Astrocyte (in vitro differentiated cells and primary cell): Measurements from ENCODE around the gene S100G.

Source experiments
- CTCF ChIP-seq: IDR thresholded peaks from 2 replicates; pipeline ENCODE4 v1.5.1; 2011; ENCODE audit warnings: low read depth, mild to moderate bottlenecking, inconsistent platforms, low read length, moderate library complexity; ENCODE audit not compliant: insufficient read depth
- EZH2 ChIP-seq: IDR thresholded peaks from 2 replicates; pipeline ENCODE4 v1.6.1; 2012; ENCODE audit warnings: mild to moderate bottlenecking, low read length, inconsistent platforms; ENCODE audit not compliant: insufficient read depth

- TF ChIP-seq CTCF: no peak
- no peak for TF ChIP-seq EZH2
Measured at GRCh38 chrX:16661495-16661894, 11.5 kb downstream of the S100G start.
